AG09309 (cell line): ENCODE results near the gene LURAP1L.

ENCODE experiments used
- DNase-seq: peaks from one replicate; pipeline ENCODE4 v3.0.0-alpha.2; 2010; ENCODE audit warnings: low read depth
- H3K4me3 ChIP-seq: 2 replicates; pipeline ENCODE4 v1.5.1; 2011; ENCODE audit warnings: mild to moderate bottlenecking, low read depth, low read length, moderate library complexity; ENCODE audit not compliant: control insufficient read depth
- CTCF ChIP-seq: IDR thresholded peaks from 2 replicates; pipeline ENCODE4 v1.5.1; 2011; ENCODE audit warnings: mild to moderate bottlenecking, low read depth, low read length, inconsistent platforms; ENCODE audit not compliant: insufficient read depth, control insufficient read depth; ENCODE audit errors: missing control alignments

LURAP1L gene

DNA sequence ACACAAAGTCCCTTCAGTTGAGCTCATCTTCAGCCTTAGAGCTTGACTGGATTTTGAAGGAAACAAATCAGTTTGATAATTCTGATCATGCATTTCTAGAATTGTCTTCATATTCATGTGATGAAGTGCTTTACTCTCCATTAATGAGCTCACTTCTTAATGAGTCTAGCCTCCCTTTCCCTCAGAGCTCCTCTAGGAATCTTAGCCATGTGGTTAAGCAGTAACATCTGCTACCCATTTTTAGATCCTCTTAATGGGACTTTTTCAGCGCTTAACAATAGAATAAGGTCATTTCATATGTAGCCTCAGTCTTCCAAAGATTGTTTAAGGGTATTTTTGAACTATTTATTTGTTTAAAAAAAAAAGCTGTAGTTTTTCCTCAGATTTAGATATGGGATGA, 36.9 kb upstream of the LURAP1L start:
- no peak overlapping the region for H3K4me3 ChIP-seq
- DNase-seq = no peak
- TF ChIP-seq CTCF = no peak

DNA sequence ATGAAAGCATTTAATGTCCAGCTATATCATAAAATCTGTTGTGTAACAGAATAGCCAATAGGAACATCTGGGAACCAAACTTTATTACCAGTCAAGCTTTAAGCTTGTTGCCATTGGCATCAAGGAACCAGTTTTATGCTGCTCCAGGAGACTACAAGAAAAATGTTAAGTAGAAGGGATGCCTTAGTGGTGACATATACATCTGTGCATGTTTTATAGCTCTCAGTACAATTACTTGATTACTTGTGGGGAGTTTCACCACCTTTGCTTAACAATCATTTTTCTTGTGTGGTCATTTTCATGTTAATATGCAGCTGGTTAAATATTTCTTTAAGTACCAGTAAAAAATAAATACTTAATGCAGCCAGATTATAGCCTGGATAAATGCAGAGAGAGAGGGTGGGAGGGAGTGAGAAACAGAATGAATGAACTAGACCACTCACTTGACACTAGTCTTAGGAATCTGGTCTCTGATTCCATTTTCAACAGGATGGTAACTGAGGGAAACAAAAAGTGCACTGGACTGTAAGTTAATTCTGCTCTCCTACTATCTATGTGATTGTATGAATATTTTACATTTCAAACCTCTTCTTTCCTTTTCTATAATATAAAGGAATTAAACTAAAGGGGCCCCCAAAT, 35.7 kb upstream of the LURAP1L start:
- no peak overlapping the region for H3K4me3 ChIP-seq
- DNase-seq = no peak
- TF ChIP-seq CTCF = no peak

- no peak for TF ChIP-seq CTCF
- no peak for DNase-seq
- H3K4me3 ChIP-seq = no peak overlapping the region
Observed at GRCh38 chr9:12740845-12741244, 34.0 kb upstream of the LURAP1L start.

DNA sequence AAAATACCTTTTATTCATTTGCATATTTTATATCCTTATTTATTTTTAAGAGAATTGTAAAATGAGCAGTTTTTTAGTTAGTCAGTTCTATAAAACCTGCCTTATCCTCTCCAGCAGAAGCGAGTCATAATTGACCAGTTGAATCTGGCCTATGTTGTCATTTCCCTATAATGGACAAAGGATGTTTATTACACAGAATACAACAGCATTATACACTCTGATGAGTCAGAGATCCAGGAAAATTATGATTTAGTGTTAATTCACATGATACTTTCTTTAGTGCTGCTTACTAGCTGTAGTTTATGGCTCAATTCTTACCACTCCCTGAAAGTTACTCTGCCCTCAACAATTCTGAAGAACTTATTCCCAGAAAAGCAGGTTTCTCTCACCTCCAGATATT, 26.8 kb upstream of the LURAP1L start:
- DNase-seq = no peak
- no peak for TF ChIP-seq CTCF
- no peak overlapping the region for H3K4me3 ChIP-seq

DNA sequence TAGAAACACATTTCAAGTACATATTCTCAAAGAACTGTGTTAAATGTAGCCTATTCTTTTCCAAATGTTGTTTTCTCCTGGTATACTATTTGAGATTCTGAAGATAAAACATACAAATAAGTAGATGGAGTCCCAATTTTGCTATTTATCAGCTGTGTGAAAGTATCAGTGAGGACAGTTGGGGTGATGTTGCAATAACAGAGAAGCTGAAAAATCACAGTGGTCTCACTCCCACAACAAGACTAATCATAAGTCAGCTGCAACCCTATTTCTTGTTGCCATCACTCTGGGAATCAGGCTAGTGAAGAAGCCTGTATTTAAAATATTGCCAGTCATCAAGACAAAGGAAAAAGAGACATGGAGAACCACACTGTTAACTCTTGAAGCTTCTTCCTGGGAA, 25.9 kb upstream of the LURAP1L start:
- DNase-seq = no peak

DNA sequence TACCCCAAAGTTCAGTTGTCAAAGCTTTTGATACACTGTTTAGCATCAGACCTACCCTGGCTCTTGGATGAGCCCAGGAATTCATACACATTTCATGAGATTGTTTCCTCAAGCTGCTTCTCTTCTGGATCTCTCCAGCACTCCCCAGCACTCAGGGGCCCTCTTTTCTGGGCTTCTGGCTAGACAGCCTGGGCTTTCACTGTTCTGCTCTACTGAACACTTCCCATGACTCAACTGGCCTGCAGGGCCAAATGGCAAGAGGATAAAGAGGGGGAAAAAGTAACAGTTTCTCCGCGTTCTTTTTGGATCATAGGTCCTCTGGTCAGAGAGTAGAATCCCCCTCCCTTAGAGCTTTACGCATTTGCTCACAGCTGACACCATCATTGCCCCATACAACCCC, 20.9 kb upstream of the LURAP1L start:
- TF ChIP-seq CTCF = no peak
- H3K4me3 ChIP-seq = no peak overlapping the region
- DNase-seq = no peak

More for the DNA sequence above, 25.9 kb upstream of the LURAP1L start:
- H3K4me3 ChIP-seq = no peak overlapping the region
- TF ChIP-seq CTCF = no peak

- no peak for TF ChIP-seq CTCF
- H3K4me3 ChIP-seq = no peak overlapping the region
- DNase-seq = no peak
Observed at GRCh38 chr9:12759761-12760160, 15.1 kb upstream of the LURAP1L start.
